K562 (cell line): ENCODE results near the gene DCPS. TPM values are rescaled to one million over a fixed set of nuclear protein-coding genes. Genes with fewer than 3 reads are reported as not detected.
A peak's percentile ranks its signal among the peaks of the same experiment; 100 is the strongest.

Source experiments
- ARHGAP35 ChIP-seq: fragments of 450-650 bp; IDR thresholded peaks from 2 replicates; pipeline ENCODE4 v1.6.1; 2018; ENCODE audit not compliant: partially characterized antibody
- CBFA2T2 ChIP-seq: fragments of 450-650 bp; conservative IDR thresholded peaks from 2 replicates; pipeline ENCODE4 v1.6.1; 2017; ENCODE audit warnings: mild to moderate bottlenecking
- DPF2 ChIP-seq: fragments of 450-650 bp; IDR thresholded peaks from 2 replicates; pipeline ENCODE4 v1.6.1; 2016
- HMG20A ChIP-seq: fragments of 450-650 bp; formaldehyde crosslinking; conservative IDR thresholded peaks from 2 replicates; pipeline ENCODE4 v1.4.0; 2020; ENCODE audit warnings: mild to moderate bottlenecking, mixed read lengths
- KLF16 ChIP-seq: IDR thresholded peaks from 2 replicates; pipeline ENCODE4 v1.6.1; 2016; ENCODE audit warnings: antibody characterized with exemption
- NEUROD1 ChIP-seq: fragments of 150-350 bp; IDR thresholded peaks from 2 replicates; pipeline ENCODE4 v1.6.1; 2014; ENCODE audit warnings: borderline replicate concordance, low read length, low read depth; ENCODE audit not compliant: partially characterized antibody
- OTX1 ChIP-seq: fragments of 450-650 bp; formaldehyde crosslinking; IDR thresholded peaks from 2 replicates; pipeline ENCODE4 v1.4.0; 2022; ENCODE audit warnings: mild to moderate bottlenecking
- TCFL5 ChIP-seq: fragments of 250-450 bp; sonication (Bioruptor Pico); conservative IDR thresholded peaks from 2 replicates; pipeline ENCODE4 v1.6.1; 2021; ENCODE audit warnings: mild to moderate bottlenecking, moderate library complexity, matching md5 sums
- TRIM28 ChIP-seq: fragments of 450-650 bp; IDR thresholded peaks from 2 replicates; pipeline ENCODE4 v1.6.1; 2017
- ZBTB33 ChIP-seq: sonication (generic); formaldehyde crosslinking; IDR thresholded peaks from 2 replicates; pipeline ENCODE4 v1.8.1; 2023; ENCODE audit warnings: mild to moderate bottlenecking, missing genetic modification reagents
- ZMIZ1 ChIP-seq, 2 experiments: fragments of 150-350 bp in 1 of 2; IDR thresholded peaks; 2 replicates each; pipeline ENCODE4 v1.6.1; 2012 to 2016; ENCODE audit warnings: low read depth in 2 of 2, low read length in 2 of 2, mild to moderate bottlenecking in 1 of 2, moderate library complexity in 1 of 2
- ZNF24 ChIP-seq: fragments of 450-650 bp; IDR thresholded peaks from 2 replicates; pipeline ENCODE4 v1.6.1; 2016
- ZNF263 ChIP-seq: sonication (generic); formaldehyde crosslinking; IDR thresholded peaks from 2 replicates; pipeline ENCODE4 v1.8.0; 2022; ENCODE audit warnings: mild to moderate bottlenecking, missing genetic modification reagents, borderline replicate concordance
- polyA plus RNA-seq, 8 experiments: library from polyadenylated mRNA; depleted of rRNA in 4 of 8; stranded (reverse) in 5 of 8; unstranded in 3 of 8; fragments of >200 nt; fragmentation: Nextera tagmentation in 2 of 8; fragmentation: Illumina TruSeq in 1 of 8; extraction: Ambion mirVana in 2 of 8; extraction: Trizol in 1 of 8; gene quantifications; 2 replicates each; pipeline versions ENCODE4 v1.2.1 to v1.2.3, GENCODE V29; 2011 to 2014; ENCODE audit warnings: inconsistent platforms in 1 of 8, missing spikeins in 1 of 8
- total RNA-seq, 7 experiments: library from RNA; depleted of rRNA in 6 of 7; stranded (reverse); fragments of >200 nt in 6 of 7; fragmentation: Illumina TruSeq in 2 of 7; extraction: Trizol in 2 of 7; gene quantifications; 2 replicates each; pipeline versions ENCODE4 v1.2.1 to v1.2.3, GENCODE V29; 2011 to 2021; ENCODE audit warnings: low replicate concordance in 1 of 7
- TF ChIP-seq, protein P1 (sequence below): sonication (generic); formaldehyde crosslinking; IDR thresholded peaks from 2 replicates; pipeline ENCODE4 v1.8.1; 2023; ENCODE audit warnings: mild to moderate bottlenecking, missing genetic modification reagents
- TF ChIP-seq, protein P2 (sequence below): fragments of 450-650 bp; IDR thresholded peaks from one replicate; pipeline ENCODE4 v1.6.1; 2018; ENCODE audit warnings: mild to moderate bottlenecking, moderate library complexity; ENCODE audit not compliant: partially characterized antibody
- TF ChIP-seq, protein P3 (sequence below): fragments of 450-650 bp; formaldehyde crosslinking; IDR thresholded peaks from 2 replicates; pipeline ENCODE4 v1.4.0; 2022; ENCODE audit warnings: missing genetic modification characterization

The DCPS gene
- total and polyA plus RNA-seq, 9 of the 15 experiments (the other 6 are each of a cell fraction or from before 2014, with no cell fraction given) = 8.7 to 38.1 (median 17.9) TPM

- TF ChIP-seq, protein P1, sequence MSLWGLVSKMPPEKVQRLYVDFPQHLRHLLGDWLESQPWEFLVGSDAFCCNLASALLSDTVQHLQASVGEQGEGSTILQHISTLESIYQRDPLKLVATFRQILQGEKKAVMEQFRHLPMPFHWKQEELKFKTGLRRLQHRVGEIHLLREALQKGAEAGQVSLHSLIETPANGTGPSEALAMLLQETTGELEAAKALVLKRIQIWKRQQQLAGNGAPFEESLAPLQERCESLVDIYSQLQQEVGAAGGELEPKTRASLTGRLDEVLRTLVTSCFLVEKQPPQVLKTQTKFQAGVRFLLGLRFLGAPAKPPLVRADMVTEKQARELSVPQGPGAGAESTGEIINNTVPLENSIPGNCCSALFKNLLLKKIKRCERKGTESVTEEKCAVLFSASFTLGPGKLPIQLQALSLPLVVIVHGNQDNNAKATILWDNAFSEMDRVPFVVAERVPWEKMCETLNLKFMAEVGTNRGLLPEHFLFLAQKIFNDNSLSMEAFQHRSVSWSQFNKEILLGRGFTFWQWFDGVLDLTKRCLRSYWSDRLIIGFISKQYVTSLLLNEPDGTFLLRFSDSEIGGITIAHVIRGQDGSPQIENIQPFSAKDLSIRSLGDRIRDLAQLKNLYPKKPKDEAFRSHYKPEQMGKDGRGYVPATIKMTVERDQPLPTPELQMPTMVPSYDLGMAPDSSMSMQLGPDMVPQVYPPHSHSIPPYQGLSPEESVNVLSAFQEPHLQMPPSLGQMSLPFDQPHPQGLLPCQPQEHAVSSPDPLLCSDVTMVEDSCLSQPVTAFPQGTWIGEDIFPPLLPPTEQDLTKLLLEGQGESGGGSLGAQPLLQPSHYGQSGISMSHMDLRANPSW (CRISPR knock-in tag) = no peak
- no peak for TF ChIP-seq ARHGAP35
- 0 out of 2 replicates have a peak, but pooled peaks have one; percentile 45 for TF ChIP-seq ZBTB33 (CRISPR knock-in tag)
- TF ChIP-seq CBFA2T2 = peak; percentile 88
- 0 out of 2 replicates have a peak, but pooled peaks have one; percentile 11 for TF ChIP-seq TRIM28
- TF ChIP-seq, protein P2, sequence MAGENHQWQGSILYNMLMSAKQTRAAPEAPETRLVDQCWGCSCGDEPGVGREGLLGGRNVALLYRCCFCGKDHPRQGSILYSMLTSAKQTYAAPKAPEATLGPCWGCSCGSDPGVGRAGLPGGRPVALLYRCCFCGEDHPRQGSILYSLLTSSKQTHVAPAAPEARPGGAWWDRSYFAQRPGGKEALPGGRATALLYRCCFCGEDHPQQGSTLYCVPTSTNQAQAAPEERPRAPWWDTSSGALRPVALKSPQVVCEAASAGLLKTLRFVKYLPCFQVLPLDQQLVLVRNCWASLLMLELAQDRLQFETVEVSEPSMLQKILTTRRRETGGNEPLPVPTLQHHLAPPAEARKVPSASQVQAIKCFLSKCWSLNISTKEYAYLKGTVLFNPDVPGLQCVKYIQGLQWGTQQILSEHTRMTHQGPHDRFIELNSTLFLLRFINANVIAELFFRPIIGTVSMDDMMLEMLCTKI = no peak
- TF ChIP-seq OTX1 (CRISPR knock-in tag) = 0 out of 2 replicates have a peak, but pooled peaks have one; percentile 65
- peak; percentile 38 to 63; a peak in 3 of 4 replicates for TF ChIP-seq ZMIZ1 (IDR thresholded peaks at IDR 0.05; ENCODE audit: low read depth in 2 of 2, low read length in 2 of 2)
- no peak for TF ChIP-seq TCFL5 (CRISPR knock-in tag)
- peak; percentile 95 for TF ChIP-seq DPF2
- TF ChIP-seq, protein P3, sequence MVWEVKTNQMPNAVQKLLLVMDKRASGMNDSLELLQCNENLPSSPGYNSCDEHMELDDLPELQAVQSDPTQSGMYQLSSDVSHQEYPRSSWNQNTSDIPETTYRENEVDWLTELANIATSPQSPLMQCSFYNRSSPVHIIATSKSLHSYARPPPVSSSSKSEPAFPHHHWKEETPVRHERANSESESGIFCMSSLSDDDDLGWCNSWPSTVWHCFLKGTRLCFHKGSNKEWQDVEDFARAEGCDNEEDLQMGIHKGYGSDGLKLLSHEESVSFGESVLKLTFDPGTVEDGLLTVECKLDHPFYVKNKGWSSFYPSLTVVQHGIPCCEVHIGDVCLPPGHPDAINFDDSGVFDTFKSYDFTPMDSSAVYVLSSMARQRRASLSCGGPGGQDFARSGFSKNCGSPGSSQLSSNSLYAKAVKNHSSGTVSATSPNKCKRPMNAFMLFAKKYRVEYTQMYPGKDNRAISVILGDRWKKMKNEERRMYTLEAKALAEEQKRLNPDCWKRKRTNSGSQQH (CRISPR knock-in tag) = 0 out of 2 replicates have a peak, but pooled peaks have one; percentile 38
- TF ChIP-seq ZNF24 = peak; percentile 55
- peak; percentile 62; the same call in 1 of the 2 replicates for TF ChIP-seq ZNF263 (CRISPR knock-in tag)
- peak; percentile 80 for TF ChIP-seq KLF16
- TF ChIP-seq HMG20A (CRISPR knock-in tag) = 0 out of 2 replicates have a peak, but pooled peaks have one; percentile 40
- TF ChIP-seq NEUROD1 = peak; percentile 68
These were observed 42.1 kb downstream of the DCPS start (continued) for GRCh38 chr11:126345759-126346585.
